Peyer's patch (tissue), 4 donors: ENCODE measurements around the gene TM9SF1.

Experiments used
- POLR2A ChIP-seq, 2 donors: fragments of 450-650 bp; IDR thresholded peaks; one replicate each; pipeline ENCODE4 v1.5.1; 2017; ENCODE audit warnings: antibody characterized with exemption in 2 of 2, mild to moderate bottlenecking in 2 of 2, moderate library complexity in 2 of 2
- TF ChIP-seq, protein P1 (sequence below), 6 experiments: fragments of 450-650 bp in 4 of 6; fragments of 200-600 bp in 2 of 6; sonication (generic) in 1 of 6; IDR thresholded peaks; one replicate each; pipeline ENCODE4 v1.5.1; 2017 to 2019; ENCODE audit warnings: antibody characterized with exemption in 6 of 6, mild to moderate bottlenecking in 3 of 6, moderate library complexity in 1 of 6

DNA sequence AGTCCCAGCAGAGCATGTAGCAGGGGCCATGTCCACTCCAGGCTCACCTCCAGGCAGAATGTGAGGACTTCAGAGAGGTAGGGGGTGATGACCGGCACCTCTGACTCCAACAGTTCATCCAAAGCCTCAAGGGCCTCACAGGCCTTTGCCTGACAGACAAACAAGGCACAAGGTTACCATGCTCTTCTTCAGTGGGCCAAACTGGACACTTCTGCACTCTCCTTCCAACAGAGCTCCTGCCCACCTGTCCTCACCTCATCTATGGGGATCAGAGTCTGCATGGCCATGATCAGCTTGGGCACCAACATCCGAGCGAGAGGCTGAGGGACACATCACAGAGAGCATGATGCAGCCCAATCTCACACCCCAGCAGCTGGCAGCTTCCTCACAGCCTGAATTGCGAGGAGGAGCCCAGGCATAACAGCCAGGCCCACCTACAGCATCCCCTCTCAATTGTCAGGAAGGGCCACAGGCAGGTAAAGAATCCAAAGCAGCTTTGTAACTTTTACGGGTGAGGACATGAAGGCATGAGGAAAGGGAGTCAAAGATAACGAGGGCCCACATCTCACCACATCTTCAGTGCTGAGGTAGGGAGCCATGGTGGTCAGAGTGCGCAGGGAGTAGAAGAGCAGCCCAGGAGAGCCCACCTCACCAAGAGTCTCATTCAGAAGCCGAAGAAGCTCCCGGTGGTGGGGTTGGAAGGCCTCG is 8.3 kb downstream of the TM9SF1 start:
- no peak for TF ChIP-seq POLR2A (IDR thresholded peaks at IDR 0.05)
- TF ChIP-seq, protein P1, sequence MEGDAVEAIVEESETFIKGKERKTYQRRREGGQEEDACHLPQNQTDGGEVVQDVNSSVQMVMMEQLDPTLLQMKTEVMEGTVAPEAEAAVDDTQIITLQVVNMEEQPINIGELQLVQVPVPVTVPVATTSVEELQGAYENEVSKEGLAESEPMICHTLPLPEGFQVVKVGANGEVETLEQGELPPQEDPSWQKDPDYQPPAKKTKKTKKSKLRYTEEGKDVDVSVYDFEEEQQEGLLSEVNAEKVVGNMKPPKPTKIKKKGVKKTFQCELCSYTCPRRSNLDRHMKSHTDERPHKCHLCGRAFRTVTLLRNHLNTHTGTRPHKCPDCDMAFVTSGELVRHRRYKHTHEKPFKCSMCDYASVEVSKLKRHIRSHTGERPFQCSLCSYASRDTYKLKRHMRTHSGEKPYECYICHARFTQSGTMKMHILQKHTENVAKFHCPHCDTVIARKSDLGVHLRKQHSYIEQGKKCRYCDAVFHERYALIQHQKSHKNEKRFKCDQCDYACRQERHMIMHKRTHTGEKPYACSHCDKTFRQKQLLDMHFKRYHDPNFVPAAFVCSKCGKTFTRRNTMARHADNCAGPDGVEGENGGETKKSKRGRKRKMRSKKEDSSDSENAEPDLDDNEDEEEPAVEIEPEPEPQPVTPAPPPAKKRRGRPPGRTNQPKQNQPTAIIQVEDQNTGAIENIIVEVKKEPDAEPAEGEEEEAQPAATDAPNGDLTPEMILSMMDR (IDR thresholded peaks at IDR 0.05) = no peak
